Measurements from ENCODE around the gene SCN8A.

Gene SCN8A

GRCh38 chr12:51851413-51852124 is 260.5 kb downstream of the SCN8A start:
- DNase-seq (ENCODE audit: low read depth in 2 of 2) = no peak

DNA sequence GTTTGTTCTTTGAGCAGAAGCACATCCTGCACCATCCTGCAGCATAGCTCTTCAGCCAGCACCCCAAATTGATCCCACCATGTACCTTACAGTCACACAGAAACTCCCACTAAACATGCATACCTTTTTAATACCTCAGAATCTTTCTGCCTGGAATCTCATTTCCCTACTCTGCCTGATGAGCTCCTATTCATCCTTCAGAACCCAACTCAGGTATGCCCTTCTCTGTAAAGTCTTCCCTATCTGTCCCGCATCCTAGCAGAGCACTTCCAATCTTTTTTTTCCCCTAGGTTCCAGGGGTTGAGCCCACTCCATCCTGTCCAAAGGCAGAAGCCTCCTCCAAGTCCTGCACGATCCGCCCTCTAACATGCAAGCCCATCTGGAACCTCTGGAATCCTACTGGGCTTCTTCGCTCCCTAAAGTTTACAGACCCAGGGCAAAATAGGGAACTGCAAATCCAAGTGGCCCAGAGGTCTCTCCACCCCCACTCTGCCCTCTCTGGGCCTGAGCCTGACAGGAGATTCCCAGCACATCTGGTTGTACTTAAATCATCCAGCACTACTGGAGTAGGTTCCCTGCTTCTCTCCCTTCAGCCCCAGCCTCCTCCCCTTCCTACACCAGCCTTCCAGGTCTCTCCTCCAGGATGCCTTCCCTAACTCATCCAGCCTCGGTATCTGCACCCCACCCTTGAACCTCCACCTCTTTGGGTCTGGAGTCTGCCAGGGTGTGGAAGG is 261.5 kb downstream of the SCN8A start:
- no peak for DNase-seq (ENCODE audit: low read depth in 2 of 2)

DNA sequence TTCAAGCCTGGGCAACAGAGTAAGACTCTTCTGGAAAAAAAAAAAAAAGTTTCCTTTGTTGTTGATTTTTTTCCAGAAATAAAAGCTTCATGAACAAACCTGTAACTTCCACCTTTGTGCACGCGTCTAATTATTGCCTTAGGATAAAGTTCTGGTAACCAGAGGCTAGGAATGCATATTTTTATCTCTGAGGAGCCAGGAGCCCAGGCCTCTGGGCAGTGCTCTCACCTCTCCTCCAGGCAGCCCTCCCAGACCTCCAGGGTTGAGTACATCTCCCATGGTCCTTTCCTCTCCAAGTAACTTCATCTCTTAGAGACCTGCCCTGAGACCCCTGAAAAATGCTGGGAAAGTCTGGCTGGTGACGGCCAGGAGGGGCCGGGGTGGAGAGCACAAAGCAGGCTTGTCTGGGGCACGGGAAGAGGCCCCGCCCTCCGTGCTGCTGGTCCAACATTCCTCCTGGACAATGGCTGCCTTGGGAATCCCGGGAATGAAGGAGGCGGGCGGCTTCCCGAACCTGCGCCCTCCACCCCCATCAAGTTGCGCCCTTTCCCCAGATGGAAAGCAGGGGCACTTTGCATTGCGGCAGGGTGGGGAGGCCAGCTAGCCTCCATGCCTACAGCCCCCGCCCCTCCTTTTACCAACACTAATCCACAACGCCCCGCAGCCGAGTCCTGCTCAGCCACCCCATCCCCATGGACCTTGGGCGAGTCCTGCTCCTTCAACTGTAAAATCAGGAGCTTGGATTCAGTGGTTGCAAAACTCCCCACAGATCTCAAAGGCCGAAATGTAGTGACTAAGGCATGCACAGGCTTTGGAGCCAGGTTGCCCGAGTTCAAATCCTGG is 264.8 kb downstream of the SCN8A start:
- DNase-seq (ENCODE audit: low read depth in 2 of 2) = no peak

- DNase-seq (ENCODE audit: low read depth in 2 of 2) = no peak
Observed at GRCh38 chr12:51860986-51861385, 270.0 kb downstream of the SCN8A start.
